HEK293T (cell line): ENCODE results near the gene ERC2.

Experiments used
- BHLHE40 ChIP-seq: fragments of 450-650 bp; IDR thresholded peaks from 2 replicates; pipeline ENCODE4 v1.6.1; 2016; ENCODE audit warnings: mild to moderate bottlenecking, moderate library complexity, borderline replicate concordance
- CTBP1 ChIP-seq: fragments of 450-650 bp; IDR thresholded peaks from 2 replicates; pipeline ENCODE4 v1.6.1; 2016; ENCODE audit warnings: borderline replicate concordance
- ELF4 ChIP-seq: fragments of 450-650 bp; IDR thresholded peaks from 2 replicates; pipeline ENCODE4 v1.6.1; 2017; ENCODE audit warnings: antibody characterized with exemption
- FOXA1 ChIP-seq: fragments of 450-650 bp; IDR thresholded peaks from 2 replicates; pipeline ENCODE4 v1.6.1; 2016; ENCODE audit warnings: mild to moderate bottlenecking
- FOXK2 ChIP-seq: fragments of 450-650 bp; IDR thresholded peaks from 2 replicates; pipeline ENCODE4 v1.6.1; 2016; ENCODE audit warnings: mild to moderate bottlenecking
- NFRKB ChIP-seq: fragments of 450-650 bp; IDR thresholded peaks from 2 replicates; pipeline ENCODE4 v1.6.1; 2016; ENCODE audit warnings: mild to moderate bottlenecking, moderate library complexity
- SP1 ChIP-seq: fragments of 450-650 bp; IDR thresholded peaks from 2 replicates; pipeline ENCODE4 v1.6.1; 2017
- SUZ12 ChIP-seq: fragments of 450-650 bp; IDR thresholded peaks from 2 replicates; pipeline ENCODE4 v1.6.1; 2016; ENCODE audit warnings: mild to moderate bottlenecking
- ZNF384 ChIP-seq: fragments of 450-650 bp; IDR thresholded peaks from 2 replicates; pipeline ENCODE4 v1.6.1; 2016

- TF ChIP-seq ZNF384 (no peak), BHLHE40 (no peak), SP1 (no peak), NFRKB (no peak), ELF4 (no peak), FOXA1 (no peak), FOXK2 (no peak), SUZ12 (no peak), CTBP1 (no peak)
Observed at GRCh38 chr3:56304069-56304468, 164.2 kb downstream of the ERC2 start.
